HG02763 (cell line): ENCODE data around the gene AKIRIN1.
"Not testable (repeated sequence)": the region's sequence is repeated elsewhere in the genome, so short reads cannot be mapped to it uniquely, and the experiment has no call there.

Source experiments
- ATAC-seq: cut with Tn5 transposase; IDR thresholded peaks from one replicate; pipeline ENCODE4 v1.9.1; 2021; ENCODE audit warnings: mild to moderate bottlenecking, moderate library complexity; ENCODE audit not compliant: unreplicated experiment

AKIRIN1 gene

GRCh38 chr1:38994196-38994595, 3.1 kb downstream of the AKIRIN1 start:
- no peak for ATAC-seq

GRCh38 chr1:38997034-38997900, 6.2 kb downstream of the AKIRIN1 start:
- no peak for ATAC-seq

GRCh38 chr1:38997901-38998190, 6.8 kb downstream of the AKIRIN1 start:
- no peak for ATAC-seq

GRCh38 chr1:39001516-39002421, 10.7 kb downstream of the AKIRIN1 start:
- ATAC-seq, result no peak

- ATAC-seq, result no peak
Observed at GRCh38 chr1:39003281-39003680, 12.2 kb downstream of the AKIRIN1 start.

GRCh38 chr1:39003794-39004193, 12.7 kb downstream of the AKIRIN1 start:
- ATAC-seq, result no peak

- ATAC-seq, result no peak
Observed at GRCh38 chr1:39006287-39006686, 15.2 kb downstream of the AKIRIN1 start.

- no peak for ATAC-seq
Observed at GRCh38 chr1:39006726-39007645, 15.9 kb downstream of the AKIRIN1 start.

GRCh38 chr1:39014956-39015355, 23.9 kb downstream of the AKIRIN1 start:
- not testable (repeated sequence) for ATAC-seq

- no peak for ATAC-seq
Observed at GRCh38 chr1:39016604-39017171, 25.6 kb downstream of the AKIRIN1 start.

- no peak for ATAC-seq
Observed at GRCh38 chr1:39017266-39017665, 26.2 kb downstream of the AKIRIN1 start.

GRCh38 chr1:39020494-39020893, 29.4 kb downstream of the AKIRIN1 start:
- ATAC-seq, result not testable (repeated sequence)

- no peak for ATAC-seq
Observed at GRCh38 chr1:39021426-39021825, 30.4 kb downstream of the AKIRIN1 start.

GRCh38 chr1:39023140-39023539, 32.1 kb downstream of the AKIRIN1 start:
- ATAC-seq, result no peak

- peak; percentile 78 for ATAC-seq
Observed at GRCh38 chr1:39026051-39026865, 35.2 kb downstream of the AKIRIN1 start, which contains the start of gene NDUFS5. Gene NDUFS5 (plus strand): TSS chr1:39026350. CDS start chr1:39028725, 2,375 bp downstream.

GRCh38 chr1:39026866-39027507, 35.9 kb downstream of the AKIRIN1 start:
- ATAC-seq, result no peak

- ATAC-seq, result no peak
Observed at GRCh38 chr1:39034114-39034654, 43.1 kb downstream of the AKIRIN1 start.

- ATAC-seq, result no peak
Observed at GRCh38 chr1:39036678-39037077, 45.6 kb downstream of the AKIRIN1 start.

GRCh38 chr1:39043513-39043912, 52.4 kb downstream of the AKIRIN1 start:
- ATAC-seq, result no peak
